Keratinocyte (primary cell): Measurements from ENCODE around the gene SNX30. TPM values are rescaled to one million over a fixed set of nuclear protein-coding genes. Genes with fewer than 3 reads are reported as not detected.
A peak's percentile ranks its signal among the peaks of the same experiment; 100 is the strongest.

ENCODE experiments used
- DNase-seq: peaks from one replicate; pipeline ENCODE4 v3.0.0-alpha.2; 2011; ENCODE audit warnings: low read depth, missing footprints, low spot score
- FAIRE-seq: peaks from 2 replicates; lab custom pipeline; 2011; peaks lifted over from hg19 to GRCh38; lab: Jason Lieb, UNC
- H2AFZ ChIP-seq: 2 replicates; pipeline ENCODE4 v1.6.0; 2012; ENCODE audit warnings: low read length, control low read depth, inconsistent platforms; ENCODE audit not compliant: control insufficient read depth
- H3K27ac ChIP-seq: 2 replicates; pipeline ENCODE4 v1.5.1; 2011; ENCODE audit warnings: low read length; ENCODE audit not compliant: control insufficient read depth, insufficient read depth
- H3K27me3 ChIP-seq: 3 replicates; pipeline ENCODE4 v1.6.0; 2011; ENCODE audit warnings: low read length; ENCODE audit not compliant: control insufficient read depth, insufficient read depth; ENCODE audit errors: extremely low read depth
- H3K36me3 ChIP-seq, 2 experiments: 2 replicates in 1 of 2; 3 replicates in 1 of 2; pipeline ENCODE4 v1.5.1; 2011; ENCODE audit warnings: low read length in 2 of 2, mild to moderate bottlenecking in 1 of 2; ENCODE audit not compliant: control insufficient read depth in 2 of 2, insufficient read depth in 2 of 2; ENCODE audit errors: extremely low read depth in 1 of 2
- H3K4me1 ChIP-seq: 3 replicates; pipeline ENCODE4 v1.5.1; 2011; ENCODE audit warnings: low read length; ENCODE audit not compliant: control insufficient read depth, insufficient read depth; ENCODE audit errors: extremely low read depth
- H3K4me2 ChIP-seq: 3 replicates; pipeline ENCODE4 v1.6.0; 2011; ENCODE audit warnings: low read depth, low read length; ENCODE audit not compliant: control insufficient read depth, insufficient read depth; ENCODE audit errors: extremely low read depth
- H3K4me3 ChIP-seq, 3 experiments: fragments of 200-600 bp in 1 of 3; sonication (generic) in 1 of 3; 2 replicates in 2 of 3; 3 replicates in 1 of 3; pipeline ENCODE4 v1.5.1; 2011 to 2016; ENCODE audit warnings: low read length in 3 of 3, mild to moderate bottlenecking in 3 of 3, control low read depth in 2 of 3, inconsistent platforms in 1 of 3, low read depth in 1 of 3, mixed read lengths in 1 of 3, mixed run types in 1 of 3, moderate library complexity in 1 of 3; ENCODE audit not compliant: control insufficient read depth in 2 of 3, insufficient read depth in 2 of 3; ENCODE audit errors: extremely low read depth in 1 of 3
- H3K79me2 ChIP-seq: 2 replicates; pipeline ENCODE4 v1.6.0; 2012; ENCODE audit warnings: low read length; ENCODE audit not compliant: control insufficient read depth, insufficient read depth
- H3K9ac ChIP-seq: 3 replicates; pipeline ENCODE4 v1.6.0; 2011; ENCODE audit warnings: low read length; ENCODE audit not compliant: control insufficient read depth, insufficient read depth; ENCODE audit errors: extremely low read depth
- H3K9me1 ChIP-seq: 3 replicates; pipeline ENCODE4 v1.6.0; 2011; ENCODE audit warnings: low read length; ENCODE audit not compliant: control insufficient read depth, insufficient read depth; ENCODE audit errors: extremely low read depth
- H3K9me3 ChIP-seq: 2 replicates; pipeline ENCODE4 v1.5.1; 2012; ENCODE audit warnings: low read depth, low read length; ENCODE audit not compliant: control insufficient read depth
- H4K20me1 ChIP-seq: 3 replicates; pipeline ENCODE4 v1.6.0; 2011; ENCODE audit warnings: low read length; ENCODE audit not compliant: control insufficient read depth, insufficient read depth; ENCODE audit errors: extremely low read depth
- EZH2 ChIP-seq: IDR thresholded peaks from one replicate; pipeline ENCODE4 v1.6.1; 2012; ENCODE audit warnings: inconsistent platforms, mild to moderate bottlenecking, low read length, moderate library complexity
- dilution Hi-C: fragments of 300-500 bp; cut with MboI; formaldehyde crosslinking; loops from one replicate; pipeline ENCODE4 v1.7.0; 2020; ENCODE audit warnings: low sequenced_read_pairs; ENCODE audit not compliant: extremely low pct_ligation_motif_present
- polyA plus RNA-seq, 5 experiments: library from polyadenylated mRNA; depleted of rRNA in 3 of 5; stranded (reverse) in 3 of 5; stranded (forward) in 1 of 5; unstranded in 1 of 5; fragments of >200 nt; gene quantifications; 1 replicate in 1 of 5; 2 replicates in 3 of 5; 3 replicates in 1 of 5; pipeline versions ENCODE4 v1.2.1 to v1.2.3, GENCODE V29; 2011 to 2012; ENCODE audit warnings: missing spikeins in 2 of 5, low read depth in 1 of 5, low replicate concordance in 1 of 5
- TF ChIP-seq, protein P1 (sequence below), 3 experiments: IDR thresholded peaks in 1 of 3; conservative IDR thresholded peaks in 1 of 3; optimal IDR thresholded peaks in 1 of 3; 2 replicates in 2 of 3; 3 replicates in 1 of 3; pipeline versions ENCODE3 to v1.5.1; 2011; ENCODE audit warnings: low read length in 3 of 3, mild to moderate bottlenecking in 3 of 3, moderate library complexity in 2 of 3, control low read depth in 1 of 3, inconsistent platforms in 1 of 3; ENCODE audit not compliant: insufficient read depth in 2 of 3; ENCODE audit errors: extremely low read depth in 1 of 3

The SNX30 gene
- polyA plus RNA-seq, 1 donor (not counting 4 experiments of a cell fraction or from before 2014, with no cell fraction given): 9.0 TPM

DNA sequence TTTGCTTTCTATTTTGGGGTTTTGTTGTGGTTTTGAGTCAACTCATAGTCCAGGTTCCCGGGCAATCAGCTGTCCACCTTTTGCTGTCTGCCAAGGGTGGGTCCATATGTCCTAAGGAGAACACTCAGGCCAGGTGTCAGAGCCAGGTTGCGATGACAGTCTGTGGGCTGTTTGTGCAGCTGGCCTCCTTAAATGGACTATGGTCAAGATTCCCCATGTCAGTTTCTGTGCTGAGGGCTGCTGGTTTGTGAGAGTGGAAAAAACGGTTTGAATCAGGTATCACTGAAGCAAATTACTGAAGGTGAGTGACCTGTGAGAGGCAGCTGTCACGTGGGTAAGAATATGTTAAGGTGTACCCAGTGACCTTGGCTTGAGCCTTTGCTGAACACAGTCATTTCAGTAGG lies 33.0 kb downstream of the SNX30 start:
- H3K36me3 ChIP-seq: no peaks in the 10 kb centered on the region
- no peak overlapping the region for H2AFZ ChIP-seq
- FAIRE-seq (no peak), DNase-seq (no peak)
- no peaks in the 10 kb centered on the region for H3K27me3 ChIP-seq
- H4K20me1 ChIP-seq: peaks cover 3% of the 10 kb centered on the region
- H3K4me3 ChIP-seq: no peak overlapping the region
- H3K4me1 ChIP-seq: peaks cover 4% of the 10 kb centered on the region
- TF ChIP-seq EZH2: no peak
- TF ChIP-seq, protein P1, sequence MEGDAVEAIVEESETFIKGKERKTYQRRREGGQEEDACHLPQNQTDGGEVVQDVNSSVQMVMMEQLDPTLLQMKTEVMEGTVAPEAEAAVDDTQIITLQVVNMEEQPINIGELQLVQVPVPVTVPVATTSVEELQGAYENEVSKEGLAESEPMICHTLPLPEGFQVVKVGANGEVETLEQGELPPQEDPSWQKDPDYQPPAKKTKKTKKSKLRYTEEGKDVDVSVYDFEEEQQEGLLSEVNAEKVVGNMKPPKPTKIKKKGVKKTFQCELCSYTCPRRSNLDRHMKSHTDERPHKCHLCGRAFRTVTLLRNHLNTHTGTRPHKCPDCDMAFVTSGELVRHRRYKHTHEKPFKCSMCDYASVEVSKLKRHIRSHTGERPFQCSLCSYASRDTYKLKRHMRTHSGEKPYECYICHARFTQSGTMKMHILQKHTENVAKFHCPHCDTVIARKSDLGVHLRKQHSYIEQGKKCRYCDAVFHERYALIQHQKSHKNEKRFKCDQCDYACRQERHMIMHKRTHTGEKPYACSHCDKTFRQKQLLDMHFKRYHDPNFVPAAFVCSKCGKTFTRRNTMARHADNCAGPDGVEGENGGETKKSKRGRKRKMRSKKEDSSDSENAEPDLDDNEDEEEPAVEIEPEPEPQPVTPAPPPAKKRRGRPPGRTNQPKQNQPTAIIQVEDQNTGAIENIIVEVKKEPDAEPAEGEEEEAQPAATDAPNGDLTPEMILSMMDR (optimal IDR thresholded peaks at IDR 0.05 in 1 of 3, IDR thresholded peaks at IDR 0.05 in 1 of 3, conservative IDR thresholded peaks at IDR 0.05 in 1 of 3; ENCODE audit: extremely low read depth in 1 of 3, insufficient read depth in 2 of 3, low read length in 3 of 3): no peak
- no peak overlapping the region for H3K4me2 ChIP-seq
- H3K9me1 ChIP-seq: no peaks in the 10 kb centered on the region
- dilution Hi-C loops: no loop called here
- peaks cover 18% of the 10 kb centered on the region for H3K79me2 ChIP-seq
- no peak overlapping the region for H3K9ac ChIP-seq
- no peak overlapping the region for H3K27ac ChIP-seq
- no peaks in the 10 kb centered on the region for H3K9me3 ChIP-seq

DNA sequence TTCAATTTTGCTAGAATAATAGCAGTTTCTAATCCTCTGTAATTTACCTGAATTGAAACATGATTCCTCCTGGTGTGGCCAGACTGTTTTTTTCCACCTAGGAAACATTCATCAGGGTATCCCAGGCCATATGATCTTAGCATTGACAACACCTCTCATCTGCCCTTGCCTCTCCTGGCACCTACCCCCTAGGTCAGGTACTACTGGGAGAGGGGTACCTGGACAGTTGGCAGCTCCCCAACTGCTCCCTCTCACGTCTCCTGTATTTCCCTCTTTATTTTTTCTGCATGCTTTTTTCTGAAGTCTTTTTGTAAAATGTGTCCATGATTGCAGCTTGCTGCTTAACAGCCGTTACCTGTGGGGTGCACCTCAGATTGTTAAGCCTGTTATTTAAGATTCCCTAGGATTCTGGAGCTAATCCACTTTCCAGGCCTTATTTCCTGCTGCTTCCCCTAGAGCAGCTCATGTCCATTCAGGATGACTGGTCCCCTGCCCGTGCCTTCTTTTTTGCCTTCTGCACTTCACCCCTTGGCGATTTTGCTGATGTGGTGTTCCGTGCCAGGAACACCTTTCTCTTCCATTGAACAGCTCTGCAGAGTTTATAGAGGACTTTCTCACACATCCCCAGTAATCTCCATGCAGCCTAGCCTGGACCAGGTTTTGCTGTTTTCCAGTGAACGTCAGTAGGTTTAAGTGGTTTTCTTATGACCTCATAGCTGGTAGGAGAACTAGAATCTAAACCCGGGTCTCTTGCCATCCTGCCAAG lies 33.6 kb downstream of the SNX30 start:
- Histone ChIP-seq H4K20me1 (peaks cover 3% of the 10 kb centered on the region), H3K4me3 (no peak overlapping the region), H3K9me1 (no peaks in the 10 kb centered on the region), H3K27ac (no peak overlapping the region), H3K36me3 (no peaks in the 10 kb centered on the region), H3K79me2 (peaks cover 18% of the 10 kb centered on the region), H2AFZ (no peak overlapping the region), H3K9me3 (no peaks in the 10 kb centered on the region), H3K27me3 (no peaks in the 10 kb centered on the region), H3K9ac (no peak overlapping the region), H3K4me2 (no peak overlapping the region), H3K4me1 (peaks cover 4% of the 10 kb centered on the region)
- peak; percentile 77 for FAIRE-seq
- DNase-seq: no peak
- TF ChIP-seq EZH2: no peak
- dilution Hi-C loops: no loop called here
